Activated CD4-positive, alpha-beta T cell treated with anti-CD3 and anti-CD28 coated beads, Interleukin-10, Interleukin-2, amounts not matched to agents 100 ng/mL and 50 ng/mL, durations not matched to agents 16 hours and 8 hours (primary cell): ENCODE data around the gene MYO3A.

Source experiments
- DNase-seq: peaks from one replicate; pipeline ENCODE4 v3.0.0-alpha.2; 2020

Gene MYO3A, protein sequence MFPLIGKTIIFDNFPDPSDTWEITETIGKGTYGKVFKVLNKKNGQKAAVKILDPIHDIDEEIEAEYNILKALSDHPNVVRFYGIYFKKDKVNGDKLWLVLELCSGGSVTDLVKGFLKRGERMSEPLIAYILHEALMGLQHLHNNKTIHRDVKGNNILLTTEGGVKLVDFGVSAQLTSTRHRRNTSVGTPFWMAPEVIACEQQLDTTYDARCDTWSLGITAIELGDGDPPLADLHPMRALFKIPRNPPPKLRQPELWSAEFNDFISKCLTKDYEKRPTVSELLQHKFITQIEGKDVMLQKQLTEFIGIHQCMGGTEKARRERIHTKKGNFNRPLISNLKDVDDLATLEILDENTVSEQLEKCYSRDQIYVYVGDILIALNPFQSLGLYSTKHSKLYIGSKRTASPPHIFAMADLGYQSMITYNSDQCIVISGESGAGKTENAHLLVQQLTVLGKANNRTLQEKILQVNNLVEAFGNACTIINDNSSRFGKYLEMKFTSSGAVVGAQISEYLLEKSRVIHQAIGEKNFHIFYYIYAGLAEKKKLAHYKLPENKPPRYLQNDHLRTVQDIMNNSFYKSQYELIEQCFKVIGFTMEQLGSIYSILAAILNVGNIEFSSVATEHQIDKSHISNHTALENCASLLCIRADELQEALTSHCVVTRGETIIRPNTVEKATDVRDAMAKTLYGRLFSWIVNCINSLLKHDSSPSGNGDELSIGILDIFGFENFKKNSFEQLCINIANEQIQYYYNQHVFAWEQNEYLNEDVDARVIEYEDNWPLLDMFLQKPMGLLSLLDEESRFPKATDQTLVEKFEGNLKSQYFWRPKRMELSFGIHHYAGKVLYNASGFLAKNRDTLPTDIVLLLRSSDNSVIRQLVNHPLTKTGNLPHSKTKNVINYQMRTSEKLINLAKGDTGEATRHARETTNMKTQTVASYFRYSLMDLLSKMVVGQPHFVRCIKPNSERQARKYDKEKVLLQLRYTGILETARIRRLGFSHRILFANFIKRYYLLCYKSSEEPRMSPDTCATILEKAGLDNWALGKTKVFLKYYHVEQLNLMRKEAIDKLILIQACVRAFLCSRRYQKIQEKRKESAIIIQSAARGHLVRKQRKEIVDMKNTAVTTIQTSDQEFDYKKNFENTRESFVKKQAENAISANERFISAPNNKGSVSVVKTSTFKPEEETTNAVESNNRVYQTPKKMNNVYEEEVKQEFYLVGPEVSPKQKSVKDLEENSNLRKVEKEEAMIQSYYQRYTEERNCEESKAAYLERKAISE (N-terminal part only)

DNA sequence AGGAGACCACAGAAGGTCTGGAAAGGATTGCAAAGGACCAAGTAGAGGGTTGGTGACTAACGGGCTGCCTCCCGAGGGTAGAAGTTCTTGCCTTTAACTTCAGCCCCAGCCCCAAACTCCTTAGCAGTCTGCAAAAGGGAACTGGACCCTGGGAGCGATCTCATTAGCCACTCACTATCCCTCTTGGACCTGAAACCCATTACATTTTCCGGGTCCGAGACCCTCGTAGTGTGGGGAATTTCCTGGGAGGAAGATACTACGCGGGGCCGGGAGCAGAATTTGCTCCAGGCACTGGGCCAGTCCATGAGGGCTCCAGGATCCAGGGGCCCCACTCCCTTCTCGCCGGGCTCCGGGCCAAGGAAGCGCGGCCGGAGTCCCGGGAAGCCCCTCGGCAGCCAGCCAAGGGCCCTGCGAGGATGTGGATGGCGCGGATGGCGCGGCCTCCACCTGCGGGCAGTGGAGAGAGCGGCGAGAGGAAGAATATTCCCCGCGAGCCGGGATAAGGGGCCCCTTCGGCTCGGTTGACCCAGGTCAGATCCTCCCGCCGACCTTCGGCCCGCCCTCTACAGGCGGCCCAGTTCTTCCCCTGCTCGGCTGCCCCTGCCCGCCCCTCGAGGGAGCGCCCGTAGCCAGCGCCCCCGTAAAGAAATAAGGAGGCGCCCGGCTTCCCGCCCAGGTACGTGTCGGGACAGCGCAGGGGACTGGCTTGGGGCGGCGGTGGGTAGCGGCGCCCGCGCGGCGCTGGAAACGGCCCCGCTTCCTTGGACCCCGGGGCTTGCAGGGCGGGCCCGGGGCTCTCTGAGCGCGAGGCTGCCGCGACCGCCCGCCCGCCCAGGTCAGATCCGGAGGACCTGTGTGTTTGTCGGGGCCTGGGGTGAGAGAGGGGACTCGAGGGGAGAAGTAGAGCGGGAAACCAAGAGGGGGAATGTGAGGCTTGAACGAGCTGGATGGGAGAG, at the start of gene MYO3A:
TSS of gene MYO3A (plus strand) at position 577 of the 956 bp plus-strand sequence. CDS start 17,882 bp downstream, outside the sequence.
- DNase-seq = no peak

DNA sequence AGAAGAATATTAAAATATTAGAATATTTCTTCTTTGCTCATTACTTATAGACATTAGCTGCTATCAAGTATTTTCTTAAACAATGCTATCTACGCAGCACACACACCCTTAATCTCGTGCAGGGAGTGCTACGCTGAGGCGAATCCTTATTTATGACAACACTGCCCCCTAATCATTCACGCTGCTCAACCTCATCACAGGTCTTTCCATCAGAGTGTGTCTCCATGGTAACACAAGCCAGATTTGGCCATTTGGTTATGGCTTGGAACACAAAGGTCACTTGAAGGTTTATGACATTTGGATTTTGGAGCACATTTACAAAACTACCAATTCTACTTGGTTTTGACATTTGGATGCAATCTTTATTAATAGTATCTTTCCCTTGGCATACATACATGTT, 45.4 kb upstream of the MYO3A start:
- no peak for DNase-seq

DNA sequence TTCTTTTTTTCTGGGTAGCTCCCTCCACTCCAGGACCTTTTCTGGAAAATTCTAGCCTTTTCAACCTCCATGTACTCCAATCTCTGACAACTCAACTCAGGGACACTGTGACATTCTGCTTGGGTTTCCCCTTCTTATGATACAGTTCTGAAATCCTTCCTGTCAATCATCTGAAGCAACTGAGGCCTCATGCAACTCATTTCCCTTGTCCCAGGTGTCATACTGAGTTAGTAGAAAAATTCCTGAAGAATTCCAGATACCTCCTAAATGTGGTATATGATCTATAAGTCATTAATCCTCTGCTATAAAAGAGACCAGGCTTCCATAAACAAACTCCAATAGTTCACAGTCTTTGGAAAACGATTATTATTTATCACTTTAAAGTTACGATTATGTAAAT, 43.0 kb upstream of the MYO3A start:
- no peak for DNase-seq

DNA sequence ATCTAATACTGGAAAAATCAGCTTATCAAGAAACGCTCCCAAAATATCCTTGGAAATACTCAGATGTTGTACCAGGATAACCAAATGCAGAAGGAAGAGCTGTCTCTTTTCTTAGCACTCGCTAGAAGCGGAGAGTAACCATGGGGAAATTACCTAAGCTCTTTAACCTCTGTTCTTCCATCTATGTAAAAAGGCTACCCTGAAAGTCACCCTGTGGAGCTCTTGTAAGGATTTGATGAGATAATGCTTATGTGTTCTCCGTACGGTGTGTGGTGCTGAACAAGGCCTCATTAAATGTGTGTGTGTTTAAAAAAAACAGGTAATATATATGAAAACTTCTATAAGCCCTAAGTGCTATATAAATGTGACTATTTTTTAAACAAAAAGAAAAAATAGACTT, 38.2 kb upstream of the MYO3A start:
- DNase-seq = no peak

DNA sequence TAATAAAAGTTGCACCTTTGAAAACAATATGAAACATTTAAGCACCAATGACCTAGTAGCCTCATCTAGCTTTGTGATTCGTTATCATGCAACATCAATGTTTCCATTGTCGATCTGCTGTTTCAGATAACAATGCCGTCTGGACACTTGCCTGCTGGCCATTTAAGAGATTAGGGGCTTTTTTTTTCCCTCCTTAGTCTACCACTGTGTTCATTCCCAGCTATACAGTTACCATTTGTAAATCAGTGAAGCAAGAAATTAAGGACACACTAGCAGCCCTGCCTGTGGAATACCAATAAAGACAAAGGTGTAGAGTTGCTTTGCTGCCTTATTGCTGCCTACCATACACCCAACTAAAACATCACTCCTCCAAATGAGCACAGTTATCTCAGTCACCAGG, 37.6 kb upstream of the MYO3A start:
- no peak for DNase-seq

DNA sequence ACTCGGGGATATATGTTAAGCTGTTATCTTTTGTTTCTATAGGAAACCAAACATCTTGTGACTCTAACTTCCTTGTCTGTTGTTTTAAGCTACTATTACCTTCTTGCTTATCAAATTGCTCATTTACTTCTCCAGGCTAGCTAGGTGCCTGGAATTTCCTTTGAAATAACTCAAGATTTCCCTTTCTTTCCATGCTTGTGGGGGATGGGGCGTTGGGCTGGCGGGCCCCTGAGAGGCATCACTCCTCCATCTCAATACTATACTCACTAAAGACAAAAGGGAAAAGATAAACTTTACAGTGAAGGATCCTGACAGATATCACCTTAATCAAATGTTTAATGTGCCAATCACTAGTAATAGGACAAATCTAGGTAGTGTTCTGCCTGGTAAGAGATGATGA, 34.7 kb upstream of the MYO3A start:
- DNase-seq = no peak

DNA sequence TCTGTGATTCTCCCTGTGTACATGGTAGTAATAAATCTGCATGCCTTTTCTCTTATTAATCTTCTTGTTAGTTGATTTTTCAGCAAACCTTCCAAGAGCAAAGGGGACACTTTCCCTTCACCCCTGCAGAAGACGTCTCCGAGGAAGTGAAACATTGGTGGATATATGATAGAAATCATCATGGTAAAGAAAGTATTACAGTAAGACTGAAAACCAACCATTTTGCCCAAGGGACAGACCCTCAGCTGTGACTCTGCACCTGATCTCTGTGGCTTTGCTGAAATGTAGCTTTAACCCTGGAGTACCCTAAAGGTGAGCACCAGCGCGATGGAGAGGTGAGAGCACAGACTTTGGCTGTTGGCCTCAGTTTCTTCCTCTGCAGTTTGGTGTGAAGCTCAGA, 32.8 kb upstream of the MYO3A start:
- DNase-seq = no peak

DNA sequence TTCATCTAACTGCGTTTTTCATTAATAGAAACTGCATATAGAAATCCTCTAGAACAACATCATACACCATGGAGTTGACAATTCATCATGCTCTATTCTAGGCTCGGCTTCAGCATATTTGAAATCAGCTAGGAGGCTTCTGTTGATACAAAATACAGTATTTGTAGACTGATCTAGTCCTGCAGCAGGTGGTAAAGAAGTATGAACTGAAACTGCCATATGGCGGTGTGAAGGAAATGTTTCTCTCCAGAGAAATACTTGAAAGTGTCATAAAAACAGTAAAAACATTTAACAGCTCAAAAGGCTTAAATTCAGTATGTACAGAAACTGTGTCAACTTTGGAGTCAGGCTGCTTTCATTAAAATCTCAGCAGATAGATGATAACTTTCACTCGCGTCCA, 32.0 kb upstream of the MYO3A start:
- no peak for DNase-seq

DNA sequence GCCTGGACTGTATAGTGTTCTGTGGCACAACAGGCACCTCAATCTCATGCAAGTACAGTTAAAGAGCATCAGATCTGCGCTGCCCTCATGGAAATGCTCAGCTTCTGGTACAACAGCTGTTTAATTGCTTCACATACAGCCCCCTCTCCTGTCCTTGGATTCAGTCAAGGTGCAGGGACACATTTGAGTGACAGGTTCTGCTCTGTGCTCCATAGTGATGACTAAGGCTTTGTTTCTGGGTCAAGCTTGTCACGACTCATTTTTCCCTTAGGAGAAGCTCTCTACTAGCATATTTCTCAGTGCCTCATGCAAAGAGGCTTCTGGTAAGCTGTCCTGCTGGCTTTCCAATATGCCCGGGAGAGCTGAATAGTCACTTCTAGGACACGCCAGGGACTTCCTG, 26.8 kb upstream of the MYO3A start:
- DNase-seq = no peak

DNA sequence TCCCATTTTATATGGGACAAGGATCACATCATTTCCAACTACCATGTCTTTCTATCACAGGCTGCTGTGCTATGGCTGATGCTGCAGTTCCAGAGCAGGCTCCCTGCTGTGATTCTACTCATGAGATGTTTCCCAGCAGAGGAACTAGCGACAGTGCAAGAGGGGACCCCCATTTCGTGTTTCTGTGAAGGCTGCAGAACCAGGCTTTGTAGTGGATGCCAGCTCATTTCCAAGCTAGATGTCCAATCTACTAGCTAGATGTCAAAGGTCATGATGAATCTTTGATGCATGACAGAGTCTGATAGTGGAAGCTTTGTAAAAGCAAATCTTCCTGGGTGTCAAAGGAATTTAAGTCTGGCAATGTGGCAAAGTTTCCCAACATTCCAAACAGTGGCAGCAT, 21.2 kb upstream of the MYO3A start:
- DNase-seq = no peak

DNA sequence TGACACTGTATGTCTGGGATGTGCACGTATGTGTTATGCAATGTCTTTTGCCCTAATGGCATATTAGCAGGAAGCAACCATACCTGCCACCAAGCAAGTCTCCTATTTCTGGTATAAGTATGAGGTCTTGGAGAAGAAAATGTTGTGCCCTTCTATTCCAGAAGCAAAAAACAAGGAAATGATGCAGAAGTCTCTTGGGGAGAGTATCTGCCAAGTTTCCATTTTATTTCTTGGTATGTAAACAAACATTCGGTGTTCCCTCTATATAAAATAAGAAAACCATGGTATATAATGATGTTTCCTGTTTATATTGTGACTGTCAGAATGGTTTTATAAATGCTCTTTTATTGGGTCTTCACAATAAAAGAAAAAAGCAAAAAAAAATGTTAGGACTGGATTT, 19.3 kb upstream of the MYO3A start:
- DNase-seq = no peak

DNA sequence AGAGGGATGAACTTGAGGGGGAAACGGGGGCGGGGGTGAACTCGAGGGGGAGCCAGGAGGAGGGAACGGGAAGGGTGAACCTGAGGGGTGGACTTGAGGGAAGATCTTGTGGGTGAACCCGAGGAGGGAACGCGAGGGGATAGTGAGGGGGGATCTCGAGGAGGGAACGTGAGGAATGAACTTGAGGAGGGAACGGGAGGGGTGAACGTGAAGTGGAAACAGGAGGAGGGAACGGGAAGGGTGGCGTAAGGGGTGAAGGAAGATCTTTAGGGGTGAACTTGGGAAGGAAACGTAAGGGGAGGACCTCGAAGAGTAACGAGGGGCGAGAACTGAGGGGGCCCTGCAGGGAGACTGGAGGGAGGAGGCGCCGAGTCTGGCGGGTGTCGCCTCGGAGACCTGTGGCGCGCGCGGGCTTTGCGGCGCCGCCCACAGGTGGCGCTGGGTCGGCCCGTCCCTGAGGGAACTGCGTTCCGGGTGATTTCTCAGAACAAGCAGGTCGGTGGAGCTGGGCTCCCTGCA, 651 bp downstream of the MYO3A start:
- DNase-seq = peak; percentile 12

DNA sequence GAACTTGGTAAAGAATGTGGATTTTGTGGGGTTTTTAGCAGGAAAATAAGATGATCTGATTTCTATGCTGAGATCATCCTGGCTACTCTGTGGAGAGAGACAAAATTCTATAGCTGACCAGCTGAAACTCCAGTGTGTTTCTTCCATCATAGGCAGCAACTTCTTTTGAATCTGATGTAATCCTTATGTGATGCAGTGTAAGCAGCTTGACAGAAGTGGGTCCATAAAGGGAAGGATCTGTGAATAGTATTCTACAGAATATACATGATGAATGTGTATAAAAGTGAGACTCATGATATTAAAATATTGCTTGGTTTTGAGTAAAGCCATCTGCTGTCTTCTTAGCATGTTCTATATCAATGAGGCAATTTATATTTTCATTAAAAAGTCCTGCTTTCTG, 4.4 kb downstream of the MYO3A start:
- no peak for DNase-seq

DNA sequence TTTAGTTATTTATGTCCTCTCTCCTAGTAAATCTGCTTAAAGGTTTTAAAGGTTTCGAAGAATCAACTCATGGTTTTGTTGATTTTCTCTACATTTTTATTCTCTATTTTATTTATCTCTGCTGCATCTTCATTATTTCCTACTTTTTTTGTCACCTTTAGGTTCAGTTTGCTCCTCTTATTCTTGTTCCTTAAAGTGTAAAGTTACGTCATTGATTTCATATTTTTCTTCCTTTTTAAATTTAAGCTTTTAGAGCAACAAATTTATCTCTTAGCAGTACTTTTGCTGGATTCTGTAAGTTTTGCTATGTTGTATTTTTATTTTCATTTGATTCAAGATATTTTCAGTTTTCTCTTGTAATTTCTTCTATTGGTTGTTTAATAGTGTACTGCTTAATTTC, 10.7 kb downstream of the MYO3A start:
- DNase-seq = no peak

DNA sequence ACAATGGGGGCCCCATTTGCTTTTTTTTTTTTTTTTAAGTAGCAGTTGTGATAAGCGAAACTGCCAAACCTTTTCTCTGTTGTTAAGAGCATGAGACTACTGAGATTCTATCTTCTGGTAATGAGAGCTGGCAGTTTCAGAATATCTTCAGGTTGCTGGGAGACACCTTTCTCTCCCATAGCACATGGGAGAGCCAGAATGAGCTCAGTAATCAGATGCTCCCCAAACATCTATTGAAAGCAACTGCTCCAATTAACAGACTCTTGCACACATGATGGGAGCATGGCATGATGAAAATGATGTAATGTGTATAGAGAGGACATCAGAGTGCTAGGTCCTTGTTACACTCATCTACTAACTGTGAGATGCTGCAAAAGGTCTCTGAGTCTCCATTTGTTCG, 18.8 kb downstream of the MYO3A start:
- DNase-seq = no peak

DNA sequence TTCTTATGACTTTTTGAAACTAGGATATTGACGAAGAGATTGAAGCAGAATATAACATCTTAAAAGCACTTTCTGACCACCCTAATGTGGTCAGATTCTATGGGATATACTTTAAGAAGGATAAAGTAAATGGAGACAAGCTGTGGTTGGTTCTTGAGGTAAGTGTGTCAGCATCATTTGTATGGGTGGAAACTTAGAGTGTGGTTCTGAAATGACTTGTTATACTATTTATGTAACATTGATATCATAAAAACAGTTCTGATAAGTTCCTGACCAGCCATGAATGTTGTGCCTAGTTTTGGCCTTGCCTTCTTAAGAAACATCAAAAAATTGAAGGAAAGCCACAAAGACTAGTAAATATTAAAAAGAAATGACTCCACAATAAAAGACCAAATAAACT, 20.8 kb downstream of the MYO3A start:
- no peak for DNase-seq

DNA sequence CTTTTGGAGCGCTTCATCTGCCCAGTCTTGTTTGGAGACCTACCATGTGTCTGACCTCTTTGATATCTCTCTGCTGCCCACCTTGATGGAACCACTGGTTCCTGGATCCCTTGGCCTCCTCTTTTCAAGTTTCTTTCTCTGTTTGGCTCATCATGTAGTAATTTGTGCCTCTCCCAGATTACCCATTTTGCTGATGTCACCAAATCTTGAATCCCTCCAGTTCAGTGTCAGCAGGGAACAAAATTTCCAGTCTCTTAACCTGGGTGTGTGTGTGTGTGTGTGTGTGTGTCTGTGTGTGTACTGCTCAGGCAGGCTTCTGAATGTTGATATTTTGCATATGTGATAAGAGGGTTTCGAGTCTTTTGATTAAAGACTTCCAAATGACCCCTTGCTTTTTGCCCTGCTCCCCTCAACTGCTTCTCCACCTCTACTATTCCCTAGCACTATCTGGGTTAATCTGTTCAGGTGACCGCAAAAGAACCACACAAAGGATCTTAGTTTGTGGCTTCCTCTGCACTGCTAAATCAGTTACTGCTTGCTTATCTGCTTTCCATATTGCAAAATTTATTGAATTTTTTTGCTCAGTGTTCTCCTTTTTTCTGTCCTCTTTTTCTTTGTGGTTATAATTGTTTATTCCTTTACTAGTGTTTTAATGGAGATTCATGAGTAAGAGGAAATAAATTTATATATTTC, 25.7 kb downstream of the MYO3A start:
- DNase-seq = no peak

DNA sequence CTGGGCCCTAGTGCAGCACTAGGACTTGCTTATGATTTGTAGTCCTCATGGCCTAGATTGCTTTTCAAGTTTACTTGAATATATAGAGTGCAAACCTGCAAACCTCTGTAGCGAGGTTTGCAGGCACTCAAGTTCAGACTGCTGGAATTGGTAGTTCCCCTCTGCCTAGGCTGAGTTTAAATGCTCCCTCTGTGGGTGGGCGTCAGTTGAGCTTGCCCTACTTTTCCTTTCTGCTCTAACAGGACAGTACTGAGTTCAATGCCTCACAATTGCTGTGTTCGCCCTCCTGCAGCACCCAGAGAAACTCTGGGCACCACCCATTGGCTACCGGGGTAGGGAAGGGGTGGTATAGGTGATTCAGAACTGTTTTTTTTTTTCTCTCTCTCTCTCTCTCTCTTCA, 31.6 kb downstream of the MYO3A start:
- DNase-seq = no peak

DNA sequence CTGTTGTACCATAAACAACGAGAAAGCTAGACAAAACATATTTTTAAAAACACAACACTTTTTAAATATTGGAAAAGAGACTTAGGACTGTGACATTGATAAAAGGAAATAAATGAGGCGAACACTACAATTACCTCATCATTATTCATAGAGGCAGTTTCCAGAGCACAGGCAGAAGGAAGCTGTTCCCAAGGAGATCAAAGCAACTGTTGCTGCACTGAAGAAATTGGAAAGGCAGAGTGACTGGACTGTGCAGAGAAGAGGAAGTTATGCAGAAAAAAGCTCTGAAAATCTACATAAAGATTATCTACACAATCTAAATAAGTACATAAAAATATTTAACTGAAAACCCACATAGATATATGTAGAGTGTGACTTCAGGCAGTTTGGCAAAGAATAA, 32.8 kb downstream of the MYO3A start:
- DNase-seq = no peak

DNA sequence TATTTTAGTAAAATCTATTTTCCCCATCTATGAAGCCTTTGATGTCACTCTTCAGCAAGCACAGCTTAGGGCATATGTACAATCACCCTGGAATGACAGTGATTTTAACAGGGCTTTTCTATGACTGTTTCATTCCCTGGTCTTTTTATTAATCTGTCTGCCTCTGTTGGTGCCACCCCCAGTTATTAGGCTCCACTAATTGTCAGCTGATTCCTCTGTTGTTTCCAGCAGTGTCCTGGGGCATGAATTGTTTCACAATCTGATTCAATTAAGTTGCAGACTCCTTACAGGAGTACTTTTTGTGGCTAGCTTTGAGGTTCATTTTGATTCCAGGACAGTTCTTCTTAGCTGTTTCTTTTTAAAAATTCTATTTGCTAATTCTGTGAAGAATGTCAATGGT, 38.6 kb downstream of the MYO3A start:
- DNase-seq = no peak

DNA sequence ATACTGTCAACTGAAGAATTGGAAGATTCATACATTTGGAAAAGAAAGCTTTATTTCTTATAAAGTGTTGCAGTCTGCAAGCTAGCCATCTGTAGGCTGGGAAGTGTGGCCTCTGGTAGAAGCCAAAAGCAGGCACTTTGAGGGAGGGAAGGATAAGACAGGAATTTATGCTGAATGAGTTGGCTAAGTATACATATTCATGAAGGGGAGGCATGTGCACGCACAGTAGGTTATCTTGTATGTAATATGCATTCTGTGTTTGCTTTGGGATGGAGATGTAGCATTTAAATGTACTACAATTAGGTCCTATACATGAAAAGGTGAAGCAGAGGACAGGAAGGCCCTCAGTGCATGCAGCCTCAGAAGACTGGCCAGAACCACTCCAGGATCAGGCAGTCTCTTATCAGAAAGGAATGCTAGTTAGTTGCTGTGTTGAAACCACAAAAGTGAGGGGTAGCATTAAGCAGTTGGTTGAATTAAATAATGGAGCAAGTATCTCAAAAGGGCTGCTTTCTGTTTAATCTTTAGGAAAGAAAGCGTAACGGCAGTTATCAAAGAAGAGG, 40.9 kb downstream of the MYO3A start:
- no peak for DNase-seq
